Testis (tissue), 2 donors: Measurements from ENCODE around the gene AGAP1.

Source experiments
- POLR2A ChIP-seq: fragments of 450-650 bp; IDR thresholded peaks from one replicate; pipeline ENCODE4 v1.6.1; 2017; ENCODE audit warnings: antibody characterized with exemption, mild to moderate bottlenecking, moderate library complexity
- TF ChIP-seq, protein P1 (sequence below), 3 experiments: fragments of 450-650 bp in 2 of 3; fragments of 200-600 bp in 1 of 3; sonication (generic) in 1 of 3; IDR thresholded peaks; one replicate each; pipeline ENCODE4 v1.5.1; 2016 to 2019; ENCODE audit warnings: antibody characterized with exemption in 3 of 3, mild to moderate bottlenecking in 2 of 3, moderate library complexity in 1 of 3

DNA sequence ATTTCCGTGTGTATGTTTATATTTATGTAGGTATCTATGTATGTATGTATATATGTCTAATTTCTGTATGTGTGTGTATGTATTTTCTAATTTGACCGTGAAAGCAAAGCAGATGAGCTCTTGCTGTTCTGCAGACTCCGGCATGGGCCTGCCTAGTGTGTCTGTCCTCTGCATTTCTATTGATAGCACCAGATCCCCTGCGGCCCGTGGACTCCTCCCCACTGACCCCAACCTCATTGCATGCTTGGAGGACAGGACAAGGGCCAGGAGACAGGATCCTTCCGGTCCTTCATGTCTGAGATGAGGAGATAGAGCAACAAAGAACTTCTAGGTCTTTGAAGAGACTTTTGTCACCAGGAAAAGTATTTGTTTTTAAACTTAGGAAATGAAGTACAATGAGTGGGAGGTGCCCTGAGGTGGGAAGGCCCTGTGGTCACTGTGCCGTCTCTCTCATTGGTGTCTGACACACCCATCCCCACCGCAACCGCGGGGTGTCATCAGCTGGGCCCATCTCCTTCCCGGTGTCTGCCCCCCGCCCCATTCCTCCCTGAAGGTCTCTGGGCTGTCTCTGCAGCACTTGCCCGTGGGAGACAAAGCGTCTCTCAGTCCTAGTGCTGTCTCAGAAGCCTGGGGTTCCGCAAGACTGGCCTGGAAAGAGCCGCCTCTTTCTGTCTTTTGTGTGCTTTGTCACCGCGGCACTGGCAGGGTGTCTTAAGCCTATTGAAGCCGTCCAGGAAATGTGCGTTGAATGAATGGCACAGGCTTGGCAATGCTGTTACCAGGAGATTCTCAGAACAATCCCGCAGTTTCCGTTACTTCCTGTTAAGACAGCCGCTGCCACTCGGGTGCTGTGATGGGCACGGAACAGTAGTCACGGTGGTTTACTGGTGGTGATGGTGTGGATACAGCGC, 216.4 kb downstream of the AGAP1 start:
- TF ChIP-seq, protein P1, sequence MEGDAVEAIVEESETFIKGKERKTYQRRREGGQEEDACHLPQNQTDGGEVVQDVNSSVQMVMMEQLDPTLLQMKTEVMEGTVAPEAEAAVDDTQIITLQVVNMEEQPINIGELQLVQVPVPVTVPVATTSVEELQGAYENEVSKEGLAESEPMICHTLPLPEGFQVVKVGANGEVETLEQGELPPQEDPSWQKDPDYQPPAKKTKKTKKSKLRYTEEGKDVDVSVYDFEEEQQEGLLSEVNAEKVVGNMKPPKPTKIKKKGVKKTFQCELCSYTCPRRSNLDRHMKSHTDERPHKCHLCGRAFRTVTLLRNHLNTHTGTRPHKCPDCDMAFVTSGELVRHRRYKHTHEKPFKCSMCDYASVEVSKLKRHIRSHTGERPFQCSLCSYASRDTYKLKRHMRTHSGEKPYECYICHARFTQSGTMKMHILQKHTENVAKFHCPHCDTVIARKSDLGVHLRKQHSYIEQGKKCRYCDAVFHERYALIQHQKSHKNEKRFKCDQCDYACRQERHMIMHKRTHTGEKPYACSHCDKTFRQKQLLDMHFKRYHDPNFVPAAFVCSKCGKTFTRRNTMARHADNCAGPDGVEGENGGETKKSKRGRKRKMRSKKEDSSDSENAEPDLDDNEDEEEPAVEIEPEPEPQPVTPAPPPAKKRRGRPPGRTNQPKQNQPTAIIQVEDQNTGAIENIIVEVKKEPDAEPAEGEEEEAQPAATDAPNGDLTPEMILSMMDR (IDR thresholded peaks at IDR 0.05), result no peak
- no peak for TF ChIP-seq POLR2A
